GM12878 (cell line): ENCODE measurements around the gene UBE2D4. TPM values are rescaled to one million over a fixed set of nuclear protein-coding genes. Genes with fewer than 3 reads are reported as not detected.

Source experiments
- ATAC-seq: fragments of 200-7000 bp; cut with Tn5 transposase; 3 replicates; pipeline ENCODE4 v1.9.1; 2020; ENCODE audit warnings: mild to moderate bottlenecking, moderate library complexity
- BruUV-seq: library from RNA; stranded (reverse); fragments of 400-500 nt; replicated peaks from 2 replicates; lab custom pipeline; 2021; lab: Mats Ljungman, UMichigan
- CTCF ChIA-PET: fragments of 300-600 bp; sonication (Branson Sonifier 250); formaldehyde crosslinking; extraction: SDS; loops from one replicate; lab custom pipeline; 2021; ENCODE audit warnings: inconsistent platforms; lab: Yijun Ruan, JAX
- POLR2A ChIA-PET: fragments of 350-600 bp; formaldehyde crosslinking; extraction: SDS; loops from one replicate; lab custom pipeline; 2021; ENCODE audit warnings: inconsistent platforms; lab: Charles Lee
- RAD21 ChIA-PET: fragments of 300-600 bp; sonication (Branson Sonifier 250); formaldehyde crosslinking; loops from one replicate; lab custom pipeline; 2023; ENCODE audit warnings: antibody characterized with exemption; ENCODE audit not compliant: unreplicated experiment; lab: Charles Lee
- SMC1A ChIA-PET: fragments of 300-600 bp; sonication (Branson Sonifier 250); formaldehyde crosslinking; loops from one replicate; lab custom pipeline; 2023; ENCODE audit not compliant: unreplicated experiment, uncharacterized antibody; lab: Charles Lee
- DNase-seq: peaks from one replicate; pipeline ENCODE4 v3.0.0-alpha.2; 2011; ENCODE audit warnings: low read depth, low spot score
- FAIRE-seq: peaks from 3 replicates; lab custom pipeline; 2011; peaks lifted over from hg19 to GRCh38; lab: Jason Lieb, UNC
- H2AFZ ChIP-seq: 2 replicates; pipeline ENCODE4 v1.6.0; 2011; ENCODE audit warnings: low read depth, low read length, control low read depth; ENCODE audit not compliant: control insufficient read depth
- H3K27ac ChIP-seq: 2 replicates; pipeline ENCODE4 v1.5.1; 2011; ENCODE audit warnings: control low read depth; ENCODE audit not compliant: control insufficient read depth, insufficient read depth
- H3K27me3 ChIP-seq, 2 experiments: replicated peaks in 1 of 2; 2 replicates each; pipeline versions ENCODE4 v1.6.0 to v1.6.1; 2011; ENCODE audit warnings: low read length in 1 of 2; ENCODE audit not compliant: control insufficient read depth in 2 of 2, insufficient read depth in 2 of 2
- H3K36me3 ChIP-seq, 2 experiments: 2 replicates each; pipeline ENCODE4 v1.5.1; 2011; ENCODE audit warnings: low read length in 1 of 2; ENCODE audit not compliant: control insufficient read depth in 2 of 2, insufficient read depth in 2 of 2
- H3K4me1 ChIP-seq: 2 replicates; pipeline ENCODE4 v1.6.1; 2011; ENCODE audit warnings: mild to moderate bottlenecking, low read length, moderate library complexity, mixed read lengths; ENCODE audit not compliant: control insufficient read depth, insufficient read depth
- H3K4me2 ChIP-seq: 2 replicates; pipeline ENCODE4 v1.6.0; 2011; ENCODE audit warnings: control low read depth; ENCODE audit not compliant: control insufficient read depth, insufficient read depth
- H3K4me3 ChIP-seq: fragments of 200-600 bp; sonication (generic); 2 replicates; pipeline ENCODE4 v1.5.1; 2016
- H3K79me2 ChIP-seq: 2 replicates; pipeline ENCODE4 v1.6.0; 2011; ENCODE audit warnings: low read length; ENCODE audit not compliant: control insufficient read depth, insufficient read depth
- H3K9ac ChIP-seq: 2 replicates; pipeline ENCODE4 v1.8.0; 2011; ENCODE audit warnings: low read length, control low read depth, mixed read lengths; ENCODE audit not compliant: control insufficient read depth, insufficient read depth
- H3K9me3 ChIP-seq: replicated peaks from 3 replicates; pipeline ENCODE4 v1.5.1; 2011; ENCODE audit warnings: mild to moderate bottlenecking, low read length; ENCODE audit not compliant: control insufficient read depth, insufficient read depth
- H4K20me1 ChIP-seq: 2 replicates; pipeline ENCODE4 v1.6.0; 2011; ENCODE audit not compliant: control insufficient read depth, insufficient read depth
- CBX3 ChIP-seq: fragments of 200-600 bp; sonication (generic); IDR thresholded peaks from 2 replicates; pipeline ENCODE4 v1.6.1; 2016; ENCODE audit warnings: low read depth, borderline replicate concordance
- CHD4 ChIP-seq: fragments of 200-600 bp; sonication (generic); IDR thresholded peaks from 2 replicates; pipeline ENCODE4 v1.6.1; 2016; ENCODE audit warnings: mild to moderate bottlenecking
- KAT2A ChIP-seq: conservative IDR thresholded peaks from 2 replicates; pipeline ENCODE4 v1.6.1; 2011; ENCODE audit warnings: low read depth, low read length; ENCODE audit not compliant: control insufficient read depth
- NFYA ChIP-seq: IDR thresholded peaks from 2 replicates; pipeline ENCODE4 v1.6.1; 2011; ENCODE audit warnings: low read depth, mild to moderate bottlenecking, low read length, improper control_type of control experiment, borderline replicate concordance
- NR2C1 ChIP-seq: fragments of 450-650 bp; IDR thresholded peaks from 2 replicates; pipeline ENCODE4 v1.6.1; 2017; ENCODE audit warnings: antibody characterized with exemption, mild to moderate bottlenecking, moderate library complexity
- POLR2AphosphoS2 ChIP-seq: IDR thresholded peaks from 2 replicates; pipeline ENCODE4 v1.6.1; 2011; ENCODE audit warnings: low read depth, mild to moderate bottlenecking, low read length, improper control_type of control experiment, moderate library complexity
- RFX5 ChIP-seq: IDR thresholded peaks from 2 replicates; pipeline ENCODE4 v1.6.1; 2011; ENCODE audit warnings: low read depth, low read length, improper control_type of control experiment
- SP1 ChIP-seq: IDR thresholded peaks from one replicate; pipeline ENCODE4 v1.6.1; 2011; ENCODE audit warnings: low read depth, low read length
- ZSCAN29 ChIP-seq: fragments of 450-650 bp; IDR thresholded peaks from 2 replicates; pipeline ENCODE4 v1.6.1; 2017; ENCODE audit warnings: mild to moderate bottlenecking, moderate library complexity
- WGBS: methylation state at CpG from one replicate; pipeline ENCODE4 v1.1.6; 2016; ENCODE audit warnings: low lambda C conversion rate; ENCODE audit not compliant: insufficient replicate concordance, insufficient coverage; ENCODE audit errors: missing lambda C conversion rate; 5-methylcytosine and 5-hydroxymethylcytosine counted together
- in situ Hi-C: fragments of 300-500 bp; cut with MboI; formaldehyde crosslinking; loops from 9 replicates; pipeline ENCODE4 v1.14.3; 2018; ENCODE audit warnings: mixed read lengths
- intact Hi-C: fragments of 100-400 bp; cut with micrococcal nuclease; formaldehyde crosslinking; loops from one replicate; pipeline ENCODE4 v1.14.2; 2022; ENCODE audit not compliant: unreplicated experiment
- polyA plus RNA-seq, 11 experiments: library from polyadenylated mRNA; depleted of rRNA in 4 of 11; unstranded in 6 of 11; stranded (reverse) in 5 of 11; fragments of >200 nt; fragmentation: Nextera tagmentation in 4 of 11; fragmentation: Illumina TruSeq in 1 of 11; extraction: Ambion mirVana in 4 of 11; extraction: Trizol in 1 of 11; gene quantifications; 1 replicate in 1 of 11; 2 replicates in 10 of 11; pipeline versions ENCODE4 v1.2.1 to v1.2.3, GENCODE V29; 2011 to 2016; ENCODE audit warnings: inconsistent platforms in 2 of 11, missing spikeins in 2 of 11, low read depth in 1 of 11
- total RNA-seq, 4 experiments: library from RNA; depleted of rRNA in 3 of 4; stranded (reverse); fragments of >200 nt in 3 of 4; fragmentation: Illumina TruSeq in 1 of 4; extraction: Trizol in 1 of 4; gene quantifications; 2 replicates each; pipeline versions ENCODE4 v1.2.1 to v1.2.3, GENCODE V29; 2013 to 2021
- TF ChIP-seq, protein P1 (sequence below): fragments of 450-650 bp; IDR thresholded peaks from 2 replicates; pipeline ENCODE4 v1.6.1; 2017; ENCODE audit warnings: mild to moderate bottlenecking

UBE2D4 gene
- total and polyA plus RNA-seq, 10 of the 15 experiments (the other 5 are each of a cell fraction or from before 2014, with no cell fraction given): 3.5 to 16.6 (median 10.3) TPM

DNA sequence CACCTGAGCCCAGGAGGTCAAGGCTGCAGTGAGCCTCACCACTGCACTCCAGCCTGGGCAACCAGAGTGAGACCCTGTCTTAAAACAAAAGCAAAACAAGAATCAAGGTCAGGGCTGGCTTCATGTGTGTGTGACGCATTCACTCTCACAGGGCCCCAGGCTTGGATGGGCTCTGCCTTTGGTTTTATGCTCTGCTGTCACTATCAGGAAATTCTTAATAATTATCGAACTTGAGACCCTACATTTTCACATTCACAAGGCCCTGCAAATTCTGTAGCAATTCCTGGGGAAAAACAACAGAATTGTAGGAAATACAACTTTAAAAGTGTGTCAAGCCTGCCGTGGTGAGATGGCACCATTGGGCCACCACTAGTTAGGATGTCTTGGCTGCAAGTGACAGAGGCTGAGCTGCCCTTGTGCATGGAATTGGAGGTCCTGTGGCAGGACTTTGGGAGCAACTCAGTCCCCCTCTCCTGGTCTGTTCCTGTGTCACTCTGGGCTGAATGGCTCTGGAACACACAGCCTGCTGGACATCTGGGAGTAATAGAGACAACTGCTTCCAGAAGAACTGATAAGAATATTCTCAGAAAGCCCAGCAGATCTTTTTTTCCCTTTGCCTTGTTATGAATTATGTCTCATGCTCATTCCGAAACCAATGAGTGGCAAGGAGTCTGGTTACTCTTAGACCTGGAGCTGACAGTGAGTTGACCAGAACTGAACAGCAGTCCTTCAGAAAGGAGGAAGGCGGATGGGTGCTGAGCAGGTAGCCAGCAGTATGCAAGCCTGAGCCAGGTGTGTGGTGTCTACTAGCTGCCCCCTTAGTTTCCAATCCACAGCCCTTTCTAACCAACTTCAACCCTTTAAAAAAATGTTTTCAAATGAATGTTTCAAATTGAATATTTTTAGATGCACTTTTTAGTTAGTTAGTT lies 3.6 kb downstream of the UBE2D4 start:
- BruUV-seq: no TSS peak
- no peak overlapping the region for H2AFZ ChIP-seq
- no peaks in the 10 kb centered on the region; a peak in 1 of 4 replicates for H3K36me3 ChIP-seq
- H4K20me1 ChIP-seq: no peaks in the 10 kb centered on the region
- in situ Hi-C loops (no loop called here), intact Hi-C loops (no loop called here)
- RAD21 ChIA-PET: no interaction called here
- ATAC-seq: no peak
- TF ChIP-seq SP1 (no peak), CHD4 (no peak), NFYA (no peak), ZSCAN29 (no peak)
- TF ChIP-seq, all 136 proteins: peak for 0
- peaks cover 9% of the 10 kb centered on the region for H3K79me2 ChIP-seq
- ChIA-PET POLR2A (interaction anchor here (1.0 kb wide), 1 partner anchor 28 kb away, joined by 3 read pairs; no protein-coding TSS in a partner anchor), CTCF (interaction anchor here (0.9 to 1.6 kb wide), 2 partner anchors 10 to 22 kb away, joined by 3 read pairs; no protein-coding TSS in a partner anchor), SMC1A (interaction anchor here (0.8 kb wide), 1 partner anchor 28 kb away, joined by 3 read pairs; no protein-coding TSS in a partner anchor)
- 97% methylated on average over 5 of the region's 5 CpGs for WGBS
- H3K4me2 ChIP-seq: no peak overlapping the region
- FAIRE-seq: no peak
- no peak overlapping the region for H3K4me3 ChIP-seq
- H3K9me3 ChIP-seq: no peaks in the 10 kb centered on the region
- peaks cover 4% of the 10 kb centered on the region for H3K4me1 ChIP-seq
- H3K27me3 ChIP-seq: no peaks in the 10 kb centered on the region
- DNase-seq: no peak
- H3K27ac ChIP-seq: no peak overlapping the region
- H3K9ac ChIP-seq: no peak overlapping the region

DNA sequence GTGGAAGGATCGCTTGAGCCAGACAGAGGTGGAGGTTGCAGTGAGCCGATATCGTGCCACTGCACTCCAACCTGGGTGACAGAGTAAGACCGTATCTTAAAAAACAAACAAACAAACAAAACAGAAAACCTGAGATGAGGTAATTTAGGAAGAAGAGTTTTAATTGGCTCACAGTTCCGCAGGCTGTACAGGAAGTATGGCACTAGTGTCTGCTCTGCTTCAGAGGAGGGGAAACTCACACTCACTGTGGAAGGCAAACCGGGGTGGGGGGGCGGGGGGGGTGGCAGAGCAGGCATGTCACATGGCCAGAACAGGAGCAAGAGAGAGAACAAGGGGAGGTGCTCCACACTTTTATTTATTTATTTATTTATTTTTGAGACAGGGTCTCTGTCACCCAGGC lies 5.1 kb downstream of the UBE2D4 start:
- FAIRE-seq: no peak
- SMC1A ChIA-PET: no interaction called here
- no peaks in the 10 kb centered on the region for H4K20me1 ChIP-seq
- TF ChIP-seq POLR2AphosphoS2 (no peak), NR2C1 (no peak), RFX5 (no peak), ZSCAN29 (no peak), CBX3 (no peak), KAT2A (no peak)
- TF ChIP-seq, protein P1, sequence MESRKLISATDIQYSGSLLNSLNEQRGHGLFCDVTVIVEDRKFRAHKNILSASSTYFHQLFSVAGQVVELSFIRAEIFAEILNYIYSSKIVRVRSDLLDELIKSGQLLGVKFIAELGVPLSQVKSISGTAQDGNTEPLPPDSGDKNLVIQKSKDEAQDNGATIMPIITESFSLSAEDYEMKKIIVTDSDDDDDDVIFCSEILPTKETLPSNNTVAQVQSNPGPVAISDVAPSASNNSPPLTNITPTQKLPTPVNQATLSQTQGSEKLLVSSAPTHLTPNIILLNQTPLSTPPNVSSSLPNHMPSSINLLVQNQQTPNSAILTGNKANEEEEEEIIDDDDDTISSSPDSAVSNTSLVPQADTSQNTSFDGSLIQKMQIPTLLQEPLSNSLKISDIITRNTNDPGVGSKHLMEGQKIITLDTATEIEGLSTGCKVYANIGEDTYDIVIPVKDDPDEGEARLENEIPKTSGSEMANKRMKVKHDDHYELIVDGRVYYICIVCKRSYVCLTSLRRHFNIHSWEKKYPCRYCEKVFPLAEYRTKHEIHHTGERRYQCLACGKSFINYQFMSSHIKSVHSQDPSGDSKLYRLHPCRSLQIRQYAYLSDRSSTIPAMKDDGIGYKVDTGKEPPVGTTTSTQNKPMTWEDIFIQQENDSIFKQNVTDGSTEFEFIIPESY: no peak
- TF ChIP-seq, all 136 proteins: peak for 0
- no TSS peak for BruUV-seq
- 93% methylated on average over 6 of the region's 7 CpGs for WGBS
- Histone ChIP-seq H2AFZ (no peak overlapping the region), H3K9ac (no peak overlapping the region), H3K4me2 (no peak overlapping the region), H3K27me3 (no peaks in the 10 kb centered on the region), H3K9me3 (no peaks in the 10 kb centered on the region), H3K36me3 (no peaks in the 10 kb centered on the region), H3K79me2 (no peaks in the 10 kb centered on the region; the same call in none of the 2 replicates), H3K4me3 (no peak overlapping the region), H3K27ac (no peak overlapping the region), H3K4me1 (no peaks in the 10 kb centered on the region; the same call in 1 of the 2 replicates)
- DNase-seq: no peak
- ChIA-PET CTCF (no interaction called here), RAD21 (no interaction called here), POLR2A (no interaction called here)
- in situ Hi-C loops: no loop called here
- ATAC-seq: no peak
- intact Hi-C loops: no loop called here
